SK-N-MC (cell line): ENCODE data around the gene DLG2.

Source experiments
- EZH2 ChIP-seq: fragments of 200-600 bp; sonication (generic); IDR thresholded peaks from one replicate; pipeline ENCODE4 v1.6.1; 2017; ENCODE audit warnings: antibody characterized with exemption
- FOXP2 ChIP-seq: optimal IDR thresholded peaks from 2 replicates; pipeline ENCODE3; 2011; ENCODE audit warnings: mild to moderate bottlenecking, moderate library complexity; ENCODE audit not compliant: insufficient read depth; ENCODE audit errors: extremely low read length, control extremely low read depth
- POLR2AphosphoS5 ChIP-seq: IDR thresholded peaks from 2 replicates; pipeline ENCODE4 v1.6.1; 2012; ENCODE audit warnings: mild to moderate bottlenecking, low read depth, low read length, borderline replicate concordance

DNA sequence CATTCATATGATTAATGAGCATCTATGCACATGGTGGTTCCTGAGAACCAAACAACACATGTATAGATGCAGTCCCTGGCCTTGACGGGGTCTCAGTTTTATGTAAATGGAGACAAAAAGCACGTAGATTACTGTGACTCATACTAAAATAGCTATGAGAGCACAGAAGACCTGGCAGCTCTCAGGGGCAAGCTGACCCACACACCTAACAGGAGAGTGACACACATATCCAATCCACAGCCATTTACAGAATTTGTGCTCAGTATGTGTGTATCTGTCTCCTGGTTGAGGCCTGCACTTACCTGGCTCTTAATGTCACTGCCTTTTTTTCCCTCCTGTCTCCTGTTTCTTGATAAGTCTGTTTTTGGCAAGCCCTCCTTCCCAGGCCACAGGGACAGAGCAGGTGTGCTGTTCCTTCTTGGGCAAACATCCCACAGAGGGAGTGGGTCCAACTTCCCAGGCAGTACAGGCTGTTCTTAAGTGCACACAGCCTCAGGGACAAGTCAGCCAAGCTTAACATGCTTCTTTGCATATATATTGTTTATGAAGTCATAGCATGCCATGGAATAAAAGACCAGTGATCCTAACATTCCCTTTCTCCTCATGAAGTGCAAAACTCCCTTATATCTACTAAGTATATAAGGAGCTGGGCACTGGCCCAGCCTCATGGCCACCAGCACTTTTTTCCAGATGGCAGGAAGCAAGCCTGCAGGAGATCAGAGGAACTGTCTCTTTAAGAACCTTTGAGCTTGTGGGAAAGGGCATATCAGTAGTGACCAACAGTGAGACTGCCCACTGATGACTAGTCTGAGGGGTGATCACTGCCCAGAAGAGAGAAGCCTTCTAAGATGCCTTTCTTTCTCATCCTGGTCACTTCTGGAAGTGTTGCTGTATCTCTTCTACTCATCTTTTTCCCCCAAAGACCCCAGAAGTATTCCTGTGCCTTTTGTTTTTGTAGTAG lies 2216.3 kb downstream of the DLG2 start:
- no peak for TF ChIP-seq EZH2
- no peak for TF ChIP-seq POLR2AphosphoS5
- no peak for TF ChIP-seq FOXP2
